ENCODE results near the gene ART1.
"Not testable (repeated sequence)": the region's sequence is repeated elsewhere in the genome, so short reads cannot be mapped to it uniquely, and the experiment has no call there.

The ART1 gene

GRCh38 chr11:3644817-3645235, at the start of gene ART1:
Gene ART1, plus strand, starts transcription at chr11:3645128. Its CDS starts 14,086 bp downstream, at chr11:3659214.
- FAIRE-seq, result no peak
- no peak for DNase-seq (ENCODE audit: low spot score)

GRCh38 chr11:3597743-3598142, 47.2 kb upstream of the ART1 start:
- DNase-seq (ENCODE audit: low spot score); FAIRE-seq: not testable (repeated sequence)

- not testable (repeated sequence) for FAIRE-seq; DNase-seq (ENCODE audit: low spot score)
These were observed 44.7 kb upstream of the ART1 start for GRCh38 chr11:3600201-3600600.

GRCh38 chr11:3604167-3604566, 40.8 kb upstream of the ART1 start:
- DNase-seq (ENCODE audit: low spot score), result no peak
- FAIRE-seq, result no peak

GRCh38 chr11:3605283-3605662, 39.7 kb upstream of the ART1 start:
- FAIRE-seq (no peak), DNase-seq (ENCODE audit: low spot score) (peak; percentile 1)

- DNase-seq (ENCODE audit: low spot score) (no peak), FAIRE-seq (no peak)
These were observed 39.1 kb upstream of the ART1 start for GRCh38 chr11:3605771-3606203.

GRCh38 chr11:3609416-3610265, 35.3 kb upstream of the ART1 start:
- FAIRE-seq (no peak), DNase-seq (ENCODE audit: low spot score) (peak; percentile 52)

- FAIRE-seq, result no peak
These were observed 34.1 kb upstream of the ART1 start for GRCh38 chr11:3610846-3611245.

GRCh38 chr11:3611976-3612678, 32.8 kb upstream of the ART1 start:
- FAIRE-seq (no peak), DNase-seq (ENCODE audit: low spot score) (no peak)

More at GRCh38 chr11:3610846-3611245, 34.1 kb upstream of the ART1 start:
- DNase-seq (ENCODE audit: low spot score), result no peak

- FAIRE-seq (no peak), DNase-seq (ENCODE audit: low spot score) (no peak)
These were observed 30.8 kb upstream of the ART1 start for GRCh38 chr11:3613998-3614741.

- DNase-seq (ENCODE audit: low spot score), result no peak
- FAIRE-seq, result no peak
These were observed 30.2 kb upstream of the ART1 start for GRCh38 chr11:3614742-3615171.

GRCh38 chr11:3615998-3616397, 28.9 kb upstream of the ART1 start:
- no peak for DNase-seq (ENCODE audit: low spot score)
- FAIRE-seq, result no peak

- FAIRE-seq (no peak), DNase-seq (ENCODE audit: low spot score) (no peak)
These were observed 28.0 kb upstream of the ART1 start for GRCh38 chr11:3616721-3617460.

GRCh38 chr11:3617990-3618389, 26.9 kb upstream of the ART1 start:
- DNase-seq (ENCODE audit: low spot score) (no peak), FAIRE-seq (no peak)

- DNase-seq (ENCODE audit: low spot score) (no peak), FAIRE-seq (no peak)
These were observed 22.4 kb upstream of the ART1 start for GRCh38 chr11:3622521-3622920.

- FAIRE-seq (no peak), DNase-seq (ENCODE audit: low spot score) (no peak)
These were observed 21.8 kb upstream of the ART1 start for GRCh38 chr11:3623121-3623520.

- FAIRE-seq (no peak), DNase-seq (ENCODE audit: low spot score) (no peak)
These were observed 21.0 kb upstream of the ART1 start for GRCh38 chr11:3623767-3624458.

- no peak for DNase-seq (ENCODE audit: low spot score)
- no peak for FAIRE-seq
These were observed 18.5 kb upstream of the ART1 start for GRCh38 chr11:3626250-3626960.

GRCh38 chr11:3627291-3627690, 17.6 kb upstream of the ART1 start:
- no peak for DNase-seq (ENCODE audit: low spot score)
- FAIRE-seq, result no peak

GRCh38 chr11:3631331-3631730, 13.6 kb upstream of the ART1 start:
- no peak for FAIRE-seq

More at GRCh38 chr11:3631331-3631730, 13.6 kb upstream of the ART1 start:
- no peak for DNase-seq (ENCODE audit: low spot score)
